Liver (tissue), 9 donors: ENCODE measurements around the gene SLC6A12. TPM values are rescaled to one million over a fixed set of nuclear protein-coding genes. Genes with fewer than 3 reads are reported as not detected.

Experiments
- DNase-seq: peaks from one replicate; pipeline ENCODE4 v3.0.0-alpha.2; 2017; ENCODE audit warnings: low spot score
- H3K27ac ChIP-seq, 2 donors: one replicate each; pipeline ENCODE4 v1.7.0; 2013; ENCODE audit warnings: inconsistent platforms in 2 of 2, low read length in 2 of 2, control low read depth in 1 of 2, low read depth in 1 of 2, mild to moderate bottlenecking in 1 of 2
- H3K27me3 ChIP-seq, 4 donors: one replicate each; pipeline versions ENCODE4 v1.6.1 to v1.7.0; 2013; ENCODE audit warnings: low read length in 3 of 4, inconsistent platforms in 1 of 4, mild to moderate bottlenecking in 1 of 4, moderate library complexity in 1 of 4; ENCODE audit not compliant: control insufficient read depth in 4 of 4, insufficient read depth in 4 of 4
- H3K36me3 ChIP-seq, 4 donors: one replicate each; pipeline versions ENCODE4 v1.6.1 to v1.7.0; 2013; ENCODE audit warnings: low read length in 3 of 4, mild to moderate bottlenecking in 3 of 4, low read depth in 1 of 4, moderate library complexity in 1 of 4; ENCODE audit not compliant: control insufficient read depth in 4 of 4, insufficient read depth in 3 of 4
- H3K4me1 ChIP-seq, 4 donors: one replicate each; pipeline versions ENCODE4 v1.6.1 to v1.7.0; 2013; ENCODE audit warnings: low read length in 3 of 4, mild to moderate bottlenecking in 3 of 4, moderate library complexity in 1 of 4; ENCODE audit not compliant: control insufficient read depth in 4 of 4, insufficient read depth in 4 of 4
- H3K4me3 ChIP-seq, 3 donors: one replicate each; pipeline versions ENCODE4 v1.6.1 to v1.7.0; 2013; ENCODE audit warnings: low read length in 3 of 3, control low read depth in 1 of 3, low read depth in 1 of 3, mild to moderate bottlenecking in 1 of 3
- H3K9ac ChIP-seq, 2 donors: one replicate each; pipeline ENCODE4 v1.7.0; 2013; ENCODE audit warnings: low read length in 2 of 2, mild to moderate bottlenecking in 2 of 2, moderate library complexity in 2 of 2, control low read depth in 1 of 2, low read depth in 1 of 2
- H3K9me3 ChIP-seq, 4 donors: one replicate each; pipeline versions ENCODE4 v1.6.1 to v1.7.0; 2013; ENCODE audit warnings: low read length in 3 of 4; ENCODE audit not compliant: control insufficient read depth in 4 of 4
- ATF3 ChIP-seq: IDR thresholded peaks from 2 replicates; pipeline ENCODE4 v1.6.1; 2016; ENCODE audit warnings: antibody characterized with exemption
- CTCF ChIP-seq: fragments of 150-350 bp; IDR thresholded peaks from 2 replicates; pipeline ENCODE4 v1.5.1; 2017; ENCODE audit warnings: improper control_type of control experiment, low read depth, low read length; ENCODE audit not compliant: missing input control
- EGR1 ChIP-seq, 2 donors: IDR thresholded peaks; 2 replicates each; pipeline ENCODE4 v1.6.1; 2016 to 2018; ENCODE audit warnings: antibody characterized with exemption in 2 of 2, low read depth in 2 of 2
- FOXA1 ChIP-seq: IDR thresholded peaks from 2 replicates; pipeline ENCODE4 v1.6.1; 2016; ENCODE audit warnings: antibody characterized with exemption
- FOXA2 ChIP-seq: IDR thresholded peaks from 2 replicates; pipeline ENCODE4 v1.6.1; 2016; ENCODE audit warnings: antibody characterized with exemption
- GABPA ChIP-seq, 2 donors: IDR thresholded peaks in 1 of 2; conservative IDR thresholded peaks in 1 of 2; 2 replicates each; pipeline ENCODE4 v1.6.1; 2016; ENCODE audit warnings: antibody characterized with exemption in 2 of 2, mild to moderate bottlenecking in 1 of 2, moderate library complexity in 1 of 2
- HNF4A ChIP-seq, 2 donors: conservative IDR thresholded peaks; 2 replicates each; pipeline ENCODE4 v1.6.1; 2016; ENCODE audit warnings: antibody characterized with exemption in 2 of 2, mild to moderate bottlenecking in 2 of 2
- HNF4G ChIP-seq: IDR thresholded peaks from 2 replicates; pipeline ENCODE4 v1.6.1; 2016; ENCODE audit warnings: antibody characterized with exemption
- JUND ChIP-seq, 2 donors: IDR thresholded peaks; 2 replicates each; pipeline ENCODE4 v1.6.1; 2016; ENCODE audit warnings: antibody characterized with exemption in 2 of 2
- MAX ChIP-seq: IDR thresholded peaks from 2 replicates; pipeline ENCODE4 v1.6.1; 2016; ENCODE audit warnings: antibody characterized with exemption
- NR2F2 ChIP-seq: IDR thresholded peaks from 2 replicates; pipeline ENCODE4 v1.6.1; 2016; ENCODE audit warnings: antibody characterized with exemption
- RAD21 ChIP-seq, 2 donors: IDR thresholded peaks; 2 replicates each; pipeline ENCODE4 v1.6.1; 2016; ENCODE audit warnings: antibody characterized with exemption in 2 of 2, mild to moderate bottlenecking in 2 of 2
- REST ChIP-seq: IDR thresholded peaks from 2 replicates; pipeline ENCODE4 v1.6.1; 2016; ENCODE audit warnings: antibody characterized with exemption, mild to moderate bottlenecking
- RXRA ChIP-seq, 2 donors: IDR thresholded peaks; 2 replicates each; pipeline ENCODE4 v1.6.1; 2017 to 2018; ENCODE audit warnings: antibody characterized with exemption in 2 of 2, mild to moderate bottlenecking in 1 of 2
- SP1 ChIP-seq: IDR thresholded peaks from 2 replicates; pipeline ENCODE4 v1.6.1; 2018; ENCODE audit warnings: antibody characterized with exemption, mild to moderate bottlenecking
- TAF1 ChIP-seq: conservative IDR thresholded peaks from 2 replicates; pipeline ENCODE4 v1.6.1; 2016; ENCODE audit warnings: antibody characterized with exemption, mild to moderate bottlenecking
- YY1 ChIP-seq: IDR thresholded peaks from 2 replicates; pipeline ENCODE4 v1.6.1; 2016; ENCODE audit warnings: antibody characterized with exemption, mild to moderate bottlenecking
- ZBTB33 ChIP-seq: IDR thresholded peaks from 2 replicates; pipeline ENCODE4 v1.6.1; 2016; ENCODE audit warnings: antibody characterized with exemption
- WGBS: extraction: QIAGEN DNeasy Blood & Tissue Kit; methylation state at CpG from one replicate; pipeline ENCODE4 v1.1.7; 2013; 5-methylcytosine and 5-hydroxymethylcytosine counted together
- polyA plus RNA-seq, 2 donors: library from polyadenylated mRNA; stranded (reverse) in 1 of 2; unstranded in 1 of 2; fragments of 200-250 nt in 1 of 2; fragments of >200 nt in 1 of 2; fragmentation: Nextera tagmentation in 1 of 2; extraction: Ambion mirVana in 1 of 2; gene quantifications; one replicate each; pipeline versions ENCODE4 v1.2.1 to v1.2.3, GENCODE V29; 2013 to 2015
- total RNA-seq, 2 donors: library from RNA; depleted of rRNA; stranded (reverse); fragments of >200 nt; gene quantifications; one replicate each; pipeline ENCODE4 v1.2.3, GENCODE V29; 2014
- donor health status: healthy.
- donor health status: healthy.
- donor health status: healthy.
- donor health status: healthy.
- donor health status: healthy.

The SLC6A12 gene
- total and polyA plus RNA-seq, 4 donors: 18.2 to 30.3 (median 23.2) TPM

DNA sequence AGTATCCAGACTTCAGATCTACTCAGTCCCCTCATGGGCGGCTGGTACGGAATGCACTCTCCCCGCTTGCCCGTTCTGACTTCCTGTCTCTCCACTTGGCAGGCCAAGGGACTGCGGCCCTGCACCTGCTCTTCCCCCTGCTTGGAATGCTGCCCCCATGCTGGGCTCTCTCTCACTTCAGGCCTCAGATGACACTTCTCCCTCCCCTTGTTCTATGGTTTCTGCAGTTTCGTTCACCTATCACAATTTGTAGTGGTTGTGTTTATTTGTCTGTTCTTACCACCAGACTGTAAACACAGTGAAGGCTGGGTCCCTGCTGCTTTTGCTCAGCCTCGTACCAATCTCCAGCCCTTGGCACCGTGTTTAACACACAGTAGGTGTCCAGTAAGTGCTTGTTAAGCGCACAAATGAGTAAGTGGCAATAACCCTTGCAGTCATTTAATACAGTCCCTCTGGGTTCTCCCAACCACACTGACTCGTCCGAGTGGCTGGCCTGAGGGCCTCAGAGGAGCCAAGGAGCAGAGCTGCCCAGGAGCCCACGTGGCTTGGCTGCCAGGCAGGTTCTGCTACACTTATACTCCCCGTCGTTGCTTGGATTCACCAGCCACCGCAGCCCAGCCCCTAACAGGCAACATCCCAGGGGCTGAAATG, 11.8 kb downstream of the SLC6A12 start:
- Histone ChIP-seq H3K36me3 (peaks cover 1 to 66% (median 50%) of the 10 kb centered on the region in 4 donors), H3K9ac (no peak overlapping the region), H3K27me3 (no peaks in the 10 kb centered on the region), H3K9me3 (no peaks in the 10 kb centered on the region), H3K4me3 (no peak overlapping the region), H3K27ac (no peak overlapping the region), H3K4me1 (no peaks in the 10 kb centered on the region)
- no peak for DNase-seq
- 79% methylated on average over 15 of the region's 15 CpGs for WGBS
- TF ChIP-seq MAX (no peak), REST (no peak), GABPA (IDR thresholded peaks at IDR 0.05 in 1 of 2, conservative IDR thresholded peaks at IDR 0.05 in 1 of 2) (no peak), SP1 (no peak), RXRA (IDR thresholded peaks at IDR 0.05) (no peak), ZBTB33 (no peak), YY1 (no peak), HNF4A (conservative IDR thresholded peaks at IDR 0.05) (no peak), FOXA2 (no peak), FOXA1 (no peak), CTCF (no peak), RAD21 (IDR thresholded peaks at IDR 0.05) (no peak), TAF1 (no peak), HNF4G (no peak), JUND (IDR thresholded peaks at IDR 0.05) (no peak), NR2F2 (no peak)

- no peak overlapping the region for H3K27ac ChIP-seq
- TF ChIP-seq EGR1 (IDR thresholded peaks at IDR 0.05; ENCODE audit: low read depth in 2 of 2) (no peak), FOXA2 (no peak), RXRA (IDR thresholded peaks at IDR 0.05) (no peak), GABPA (IDR thresholded peaks at IDR 0.05 in 1 of 2, conservative IDR thresholded peaks at IDR 0.05 in 1 of 2) (no peak), NR2F2 (no peak), ATF3 (no peak), JUND (IDR thresholded peaks at IDR 0.05) (no peak), YY1 (no peak), CTCF (no peak), HNF4G (no peak)
- H3K9me3 ChIP-seq: no peaks in the 10 kb centered on the region
- peaks cover 1 to 67% (median 44%) of the 10 kb centered on the region in 4 donors for H3K36me3 ChIP-seq
- no peak overlapping the region for H3K9ac ChIP-seq
- no peaks in the 10 kb centered on the region for H3K4me1 ChIP-seq
- no peak overlapping the region for H3K4me3 ChIP-seq
- 95% methylated on average over 8 of the region's 8 CpGs for WGBS
- no peak for DNase-seq
- no peaks in the 10 kb centered on the region for H3K27me3 ChIP-seq
Measured at GRCh38 chr12:201361-201760, 12.6 kb downstream of the SLC6A12 start.
